Endothelial cell of umbilical vein (primary cell): ENCODE results near the gene COA5. TPM values are rescaled to one million over a fixed set of nuclear protein-coding genes. Genes with fewer than 3 reads are reported as not detected.

Source experiments
- BruUV-seq: library from RNA; stranded (reverse); fragments of 400-500 nt; replicated peaks from 2 replicates; lab custom pipeline; 2021; lab: Mats Ljungman, UMichigan
- CTCF ChIA-PET: fragments of 300-600, 350-600 bp; sonication (Branson Sonifier 250); formaldehyde crosslinking; loops from one replicate; lab custom pipeline; 2021; ENCODE audit warnings: antibody characterized with exemption, inconsistent platforms; lab: Charles Lee
- POLR2A ChIA-PET: fragments of 300-600, 350-600 bp; sonication (Branson Sonifier 250); formaldehyde crosslinking; loops from one replicate; lab custom pipeline; 2021; ENCODE audit warnings: antibody characterized with exemption, inconsistent platforms; lab: Charles Lee
- DNase-seq: peaks from one replicate; pipeline ENCODE4 v3.0.0-alpha.2; 2011; ENCODE audit warnings: low read depth, low spot score
- FAIRE-seq: peaks from 2 replicates; lab custom pipeline; 2011; peaks lifted over from hg19 to GRCh38; lab: Jason Lieb, UNC
- H2AFZ ChIP-seq: 2 replicates; pipeline ENCODE4 v1.6.0; 2012; ENCODE audit warnings: low read depth, low read length, control low read depth, inconsistent platforms
- H3K27ac ChIP-seq: 2 replicates; pipeline ENCODE4 v1.5.1; 2011; ENCODE audit warnings: low read depth, mild to moderate bottlenecking, control low read depth, low read length, moderate library complexity; ENCODE audit not compliant: insufficient read depth
- H3K27me3 ChIP-seq, 2 experiments: 2 replicates each; pipeline versions ENCODE4 v1.6.0 to v1.6.1; 2011; ENCODE audit warnings: low read length in 2 of 2, mixed read lengths in 1 of 2; ENCODE audit not compliant: control insufficient read depth in 2 of 2, insufficient read depth in 2 of 2
- H3K36me3 ChIP-seq, 2 experiments: 2 replicates in 1 of 2; 3 replicates in 1 of 2; pipeline ENCODE4 v1.5.1; 2011; ENCODE audit warnings: low read length in 2 of 2, mild to moderate bottlenecking in 1 of 2, moderate library complexity in 1 of 2; ENCODE audit not compliant: control insufficient read depth in 2 of 2, insufficient read depth in 2 of 2; ENCODE audit errors: extremely low read depth in 1 of 2
- H3K4me1 ChIP-seq: 3 replicates; pipeline ENCODE4 v1.5.1; 2011; ENCODE audit warnings: mild to moderate bottlenecking, low read length; ENCODE audit not compliant: control insufficient read depth, insufficient read depth; ENCODE audit errors: extremely low read depth
- H3K4me2 ChIP-seq: 2 replicates; pipeline ENCODE4 v1.6.1; 2011; ENCODE audit warnings: low read length, control low read depth, mixed read lengths; ENCODE audit not compliant: insufficient read depth
- H3K4me3 ChIP-seq, 3 experiments: fragments of 200-600 bp in 1 of 3; sonication (generic), shearing (Covaris generic) in 1 of 3; replicated peaks in 1 of 3; 2 replicates each; pipeline ENCODE4 v1.5.1; 2011 to 2016; ENCODE audit warnings: control low read depth in 3 of 3, low read length in 3 of 3, mild to moderate bottlenecking in 2 of 3, inconsistent platforms in 1 of 3, low read depth in 1 of 3, moderate library complexity in 1 of 3; ENCODE audit not compliant: insufficient read depth in 1 of 3
- H3K79me2 ChIP-seq: 2 replicates; pipeline ENCODE4 v1.6.0; 2012; ENCODE audit warnings: low read length, inconsistent platforms; ENCODE audit not compliant: control insufficient read depth, insufficient read depth
- H3K9ac ChIP-seq: replicated peaks from 2 replicates; pipeline ENCODE3; 2011; ENCODE audit warnings: low read length, control low read depth; ENCODE audit not compliant: insufficient read depth; ENCODE audit errors: extremely low read depth
- H3K9me1 ChIP-seq: replicated peaks from 3 replicates; pipeline ENCODE4 v1.6.0; 2011; ENCODE audit warnings: mild to moderate bottlenecking, low read length; ENCODE audit not compliant: control insufficient read depth, insufficient read depth; ENCODE audit errors: extremely low read depth
- H3K9me3 ChIP-seq: replicated peaks from 2 replicates; pipeline ENCODE4 v1.5.1; 2012; ENCODE audit warnings: low read length, inconsistent platforms; ENCODE audit not compliant: control insufficient read depth, insufficient read depth
- H4K20me1 ChIP-seq: replicated peaks from 2 replicates; pipeline ENCODE3; 2011; ENCODE audit warnings: mild to moderate bottlenecking, low read length; ENCODE audit not compliant: control insufficient read depth, insufficient read depth; ENCODE audit errors: extremely low read depth
- CTCF ChIP-seq, 2 donors: IDR thresholded peaks; 1 replicate in 1 of 2; 2 replicates in 1 of 2; pipeline ENCODE4 v1.5.1; 2011; ENCODE audit warnings: low read length in 2 of 2, mild to moderate bottlenecking in 2 of 2, moderate library complexity in 2 of 2, control low read depth in 1 of 2, inconsistent platforms in 1 of 2, low read depth in 1 of 2; ENCODE audit not compliant: insufficient read depth in 1 of 2; ENCODE audit errors: extremely low read depth in 1 of 2
- FOS ChIP-seq: IDR thresholded peaks from 2 replicates; pipeline ENCODE4 v1.6.1; 2011; ENCODE audit warnings: mild to moderate bottlenecking, low read length, moderate library complexity, borderline replicate concordance; ENCODE audit not compliant: insufficient read depth
- GATA2 ChIP-seq: IDR thresholded peaks from 2 replicates; pipeline ENCODE4 v1.7.0; 2011; ENCODE audit warnings: low read depth, mild to moderate bottlenecking, moderate library complexity, mixed read lengths, low read length; ENCODE audit not compliant: insufficient read length, insufficient read depth
- MAX ChIP-seq: IDR thresholded peaks from 2 replicates; pipeline ENCODE4 v1.6.1; 2011; ENCODE audit not compliant: insufficient read depth, insufficient read length
- MYC ChIP-seq: IDR thresholded peaks from one replicate; pipeline ENCODE4 v1.6.1; 2011; ENCODE audit warnings: mild to moderate bottlenecking, low read depth, low read length
- POLR2A ChIP-seq: IDR thresholded peaks from 2 replicates; pipeline ENCODE4 v1.6.1; 2012; ENCODE audit warnings: low read depth, mild to moderate bottlenecking, control low read depth, low read length
- dilution Hi-C: fragments of 300-500 bp; cut with MboI; formaldehyde crosslinking; loops from one replicate; pipeline ENCODE4 v1.15.0; 2019; ENCODE audit warnings: low sequenced_read_pairs; ENCODE audit not compliant: extremely low pct_ligation_motif_present
- intact Hi-C: fragments of 100-400 bp; cut with micrococcal nuclease; formaldehyde crosslinking; loops from one replicate; pipeline ENCODE4 v1.10.0; 2022
- polyA plus RNA-seq, 4 experiments: library from polyadenylated mRNA; depleted of rRNA in 3 of 4; stranded (reverse) in 3 of 4; unstranded in 1 of 4; fragments of >200 nt; gene quantifications; 2 replicates each; pipeline versions ENCODE4 v1.2.1 to v1.2.3, GENCODE V29; 2011 to 2012; ENCODE audit warnings: missing spikeins in 1 of 4
- total RNA-seq: library from RNA; stranded (reverse); gene quantifications from 2 replicates; pipeline ENCODE4 v1.2.3, GENCODE V29; 2021

Gene COA5
- total and polyA plus RNA-seq, 2 donors (not counting 3 experiments of a cell fraction or from before 2014, with no cell fraction given) = 16.5 to 17.7 TPM

- intact Hi-C loops = no loop called here
- Histone ChIP-seq H3K4me2 (no peak overlapping the region), H3K9me3 (no peaks in the 10 kb centered on the region), H3K36me3 (peaks cover 12 to 32% of the 10 kb centered on the region in 2 experiments), H3K79me2 (no peaks in the 10 kb centered on the region), H3K9ac (no peak overlapping the region), H3K27me3 (no peaks in the 10 kb centered on the region), H3K4me3 (no peak overlapping the region), H3K4me1 (no peaks in the 10 kb centered on the region), H2AFZ (no peak overlapping the region), H3K9me1 (no peaks in the 10 kb centered on the region), H3K27ac (no peak overlapping the region), H4K20me1 (no peaks in the 10 kb centered on the region)
- DNase-seq (peak; percentile 17), FAIRE-seq (no peak)
- TF ChIP-seq POLR2A = no peak
- peak; percentile 36 to 43 for TF ChIP-seq CTCF (IDR thresholded peaks at IDR 0.05; ENCODE audit: extremely low read depth in 1 of 2, insufficient read depth in 1 of 2, low read depth in 1 of 2, low read length in 2 of 2)
- CTCF ChIA-PET = interaction anchor here (1.0 to 3.3 kb wide), 6 partner anchors 9 to 432 kb away, joined by 4 to 13 read pairs (median 6); no protein-coding TSS in a partner anchor
- POLR2A ChIA-PET = no interaction called here
- no TSS peak for BruUV-seq
- dilution Hi-C loops = no loop called here
These were observed 26.2 kb upstream of the COA5 start for GRCh38 chr2:98634406-98635092.

- H2AFZ ChIP-seq = no peak overlapping the region
- no peak overlapping the region for H3K4me2 ChIP-seq
- H3K9me3 ChIP-seq = no peaks in the 10 kb centered on the region
- no peaks in the 10 kb centered on the region for H3K9me1 ChIP-seq
- ChIA-PET CTCF (interaction anchor here (1.2 to 3.3 kb wide), 3 partner anchors 9 to 23 kb away, joined by 3 to 13 read pairs (median 4); no protein-coding TSS in a partner anchor), POLR2A (no interaction called here)
- no peak overlapping the region for H3K4me3 ChIP-seq
- DNase-seq (no peak), FAIRE-seq (no peak)
- dilution Hi-C loops (no loop called here), intact Hi-C loops (no loop called here)
- H3K9ac ChIP-seq = no peak overlapping the region
- no peaks in the 10 kb centered on the region for H4K20me1 ChIP-seq
- H3K4me1 ChIP-seq = no peaks in the 10 kb centered on the region
- no peaks in the 10 kb centered on the region for H3K79me2 ChIP-seq
- H3K27me3 ChIP-seq = no peaks in the 10 kb centered on the region
- no peak overlapping the region for H3K27ac ChIP-seq
- peaks cover 6 to 27% of the 10 kb centered on the region in 2 experiments for H3K36me3 ChIP-seq
- TF ChIP-seq CTCF (IDR thresholded peaks at IDR 0.05; ENCODE audit: extremely low read depth in 1 of 2, insufficient read depth in 1 of 2, low read depth in 1 of 2, low read length in 2 of 2) = no peak
- TF ChIP-seq POLR2A = no peak
- TF ChIP-seq MYC = no peak
- no peak for TF ChIP-seq MAX
- TF ChIP-seq GATA2 = no peak
- TF ChIP-seq FOS = no peak
- BruUV-seq = no TSS peak
These were observed 24.0 kb upstream of the COA5 start for GRCh38 chr2:98632351-98632750.
